ENCODE data around the gene TLCD3B.

DNA sequence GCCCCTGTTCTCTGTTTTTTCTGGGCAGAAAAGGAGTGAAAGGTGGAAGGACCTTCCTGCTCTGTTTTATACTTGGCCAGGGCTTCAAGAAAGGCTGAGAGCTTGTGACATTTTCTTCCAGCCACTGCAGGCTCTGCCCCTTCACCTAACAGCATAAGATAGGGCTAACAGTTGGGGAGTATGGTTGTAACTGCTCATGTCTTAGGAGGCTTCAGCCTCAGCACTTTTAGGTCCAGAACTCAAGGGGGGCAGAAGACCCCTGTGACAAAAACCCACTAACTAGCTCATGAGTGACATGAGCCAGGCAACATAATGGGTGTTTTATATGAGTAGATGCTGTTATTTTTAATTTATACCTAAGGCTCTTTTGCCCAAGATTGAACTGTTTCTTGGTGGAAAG is 39.4 kb upstream of the TLCD3B start:
- TF ChIP-seq, protein P1, sequence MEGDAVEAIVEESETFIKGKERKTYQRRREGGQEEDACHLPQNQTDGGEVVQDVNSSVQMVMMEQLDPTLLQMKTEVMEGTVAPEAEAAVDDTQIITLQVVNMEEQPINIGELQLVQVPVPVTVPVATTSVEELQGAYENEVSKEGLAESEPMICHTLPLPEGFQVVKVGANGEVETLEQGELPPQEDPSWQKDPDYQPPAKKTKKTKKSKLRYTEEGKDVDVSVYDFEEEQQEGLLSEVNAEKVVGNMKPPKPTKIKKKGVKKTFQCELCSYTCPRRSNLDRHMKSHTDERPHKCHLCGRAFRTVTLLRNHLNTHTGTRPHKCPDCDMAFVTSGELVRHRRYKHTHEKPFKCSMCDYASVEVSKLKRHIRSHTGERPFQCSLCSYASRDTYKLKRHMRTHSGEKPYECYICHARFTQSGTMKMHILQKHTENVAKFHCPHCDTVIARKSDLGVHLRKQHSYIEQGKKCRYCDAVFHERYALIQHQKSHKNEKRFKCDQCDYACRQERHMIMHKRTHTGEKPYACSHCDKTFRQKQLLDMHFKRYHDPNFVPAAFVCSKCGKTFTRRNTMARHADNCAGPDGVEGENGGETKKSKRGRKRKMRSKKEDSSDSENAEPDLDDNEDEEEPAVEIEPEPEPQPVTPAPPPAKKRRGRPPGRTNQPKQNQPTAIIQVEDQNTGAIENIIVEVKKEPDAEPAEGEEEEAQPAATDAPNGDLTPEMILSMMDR (IDR thresholded peaks at IDR 0.05) = no peak
- TF ChIP-seq POLR2A (IDR thresholded peaks at IDR 0.05) = no peak
- TF ChIP-seq EP300 (IDR thresholded peaks at IDR 0.05) = no peak
